ENCODE results near the gene TRO.

GRCh38 chrX:54964766-54965497 lies 44.3 kb downstream of the TRO start:
- TF ChIP-seq JUN (CRISPR knock-in tag; IDR thresholded peaks at IDR 0.05), result no peak
- no peak for TF ChIP-seq HDAC1 (CRISPR knock-in tag; IDR thresholded peaks at IDR 0.05)
- TF ChIP-seq TRAFD1 (CRISPR knock-in tag; IDR thresholded peaks at IDR 0.05; ENCODE audit: borderline replicate concordance), result no peak
- TF ChIP-seq POLR2A (IDR thresholded peaks at IDR 0.05; ENCODE audit: insufficient read depth in 1 of 2, low read depth in 2 of 2, low read length in 2 of 2), result no peak
- TF ChIP-seq SNAPC5 (CRISPR knock-in tag; IDR thresholded peaks at IDR 0.05; ENCODE audit: borderline replicate concordance), result no peak
- TF ChIP-seq MAFK (conservative IDR thresholded peaks at IDR 0.05 in 1 of 2, IDR thresholded peaks at IDR 0.05 in 1 of 2; ENCODE audit: low read length in 2 of 2), result no peak
- TF ChIP-seq ZNF580 (CRISPR knock-in tag; IDR thresholded peaks at IDR 0.05; ENCODE audit: borderline replicate concordance, low read depth), result no peak
- no peak for TF ChIP-seq POLR2G (IDR thresholded peaks at IDR 0.05; ENCODE audit: low read depth, low read length)
- TF ChIP-seq ZNF24 (IDR thresholded peaks at IDR 0.05), result no peak
- no peak for TF ChIP-seq ZBTB26 (CRISPR knock-in tag; IDR thresholded peaks at IDR 0.05; ENCODE audit: borderline replicate concordance)
- TF ChIP-seq DDIT3 (CRISPR knock-in tag; IDR thresholded peaks at IDR 0.05), result no peak
- TF ChIP-seq FOXO4 (CRISPR knock-in tag; conservative IDR thresholded peaks at IDR 0.05), result no peak
- TF ChIP-seq ARHGAP35 (CRISPR knock-in tag; IDR thresholded peaks at IDR 0.05; ENCODE audit: borderline replicate concordance), result no peak
- TF ChIP-seq TP53 (CRISPR knock-in tag; conservative IDR thresholded peaks at IDR 0.05), result no peak

Measured in HepG2 (cell line).